Breast epithelium (tissue), 3 donors: ENCODE data around the gene SLC9A3.

Source experiments
- CTCF ChIP-seq, 3 donors: fragments of 450-650 bp; IDR thresholded peaks; one replicate each; pipeline ENCODE4 v1.5.1; 2016 to 2017; ENCODE audit warnings: antibody characterized with exemption in 3 of 3, mild to moderate bottlenecking in 3 of 3, moderate library complexity in 3 of 3
- POLR2A ChIP-seq: fragments of 450-650 bp; IDR thresholded peaks from one replicate; pipeline ENCODE4 v1.6.1; 2016; ENCODE audit warnings: antibody characterized with exemption, mild to moderate bottlenecking, moderate library complexity

- TF ChIP-seq CTCF (IDR thresholded peaks at IDR 0.05) = no peak
- TF ChIP-seq POLR2A = no peak
These were observed 45.2 kb upstream of the SLC9A3 start for GRCh38 chr5:569358-569867.
